HepG2 (cell line): Measurements from ENCODE around the gene PNN. TPM values are rescaled to one million over a fixed set of nuclear protein-coding genes. Genes with fewer than 3 reads are reported as not detected.

Experiments
- MIER3 ChIP-seq: IDR thresholded peaks from 2 replicates; pipeline ENCODE4 v1.6.1; 2016; ENCODE audit warnings: missing compliant biosample characterization, borderline replicate concordance
- NR2C2 ChIP-seq: sonication (generic); formaldehyde crosslinking; IDR thresholded peaks from 2 replicates; pipeline ENCODE4 v1.4.0; 2020; ENCODE audit warnings: missing genetic modification reagents, mild to moderate bottlenecking, moderate library complexity, borderline replicate concordance
- REXO4 ChIP-seq: sonication (generic); formaldehyde crosslinking; IDR thresholded peaks from 2 replicates; pipeline ENCODE4 v1.8.0; 2022; ENCODE audit warnings: missing genetic modification reagents, mild to moderate bottlenecking, borderline replicate concordance
- SNAPC4 ChIP-seq: sonication (generic); formaldehyde crosslinking; IDR thresholded peaks from 2 replicates; pipeline ENCODE4 v1.4.0; 2020; ENCODE audit warnings: mild to moderate bottlenecking, missing genetic modification reagents
- ZNF382 ChIP-seq: sonication (generic); formaldehyde crosslinking; IDR thresholded peaks from 2 replicates; pipeline ENCODE4 v1.5.0; 2020; ENCODE audit warnings: missing genetic modification reagents, mild to moderate bottlenecking, borderline replicate concordance
- ZNF552 ChIP-seq: sonication (generic); formaldehyde crosslinking; IDR thresholded peaks from 2 replicates; pipeline ENCODE4 v1.9.0; 2022; ENCODE audit warnings: missing genetic modification reagents, mild to moderate bottlenecking, borderline replicate concordance
- ZNF770 ChIP-seq: sonication (generic); formaldehyde crosslinking; IDR thresholded peaks from 2 replicates; pipeline ENCODE4 v1.5.0; 2020; ENCODE audit warnings: mild to moderate bottlenecking, missing genetic modification reagents
- ZNF879 ChIP-seq: sonication (generic); formaldehyde crosslinking; IDR thresholded peaks from 2 replicates; pipeline ENCODE4 v1.8.1; 2023; ENCODE audit warnings: missing genetic modification reagents
- polyA plus RNA-seq, 8 experiments: library from polyadenylated mRNA; depleted of rRNA in 3 of 8; stranded (reverse) in 7 of 8; unstranded in 1 of 8; fragments of >200 nt; fragmentation: Illumina TruSeq in 4 of 8; extraction: Trizol in 4 of 8; gene quantifications; 2 replicates each; pipeline versions ENCODE4 v1.2.1 to v1.2.3, GENCODE V29; 2011 to 2016; ENCODE audit warnings: low read depth in 4 of 8, missing spikeins in 1 of 8, mixed read lengths in 1 of 8; ENCODE audit not compliant: insufficient read depth in 1 of 8
- total RNA-seq, 5 experiments: library from RNA; depleted of rRNA; stranded (reverse); fragments of >200 nt; fragmentation: Illumina TruSeq; extraction: Trizol; gene quantifications; 2 replicates each; pipeline ENCODE4 v1.2.3, GENCODE V29; 2016; ENCODE audit warnings: low read depth in 1 of 5
- TF ChIP-seq, protein P1 (sequence below): sonication (generic); formaldehyde crosslinking; IDR thresholded peaks from 2 replicates; pipeline ENCODE4 v1.4.0; 2020; ENCODE audit warnings: missing genetic modification reagents, borderline replicate concordance
- TF ChIP-seq, protein P2 (sequence below): sonication (generic); formaldehyde crosslinking; IDR thresholded peaks from 2 replicates; pipeline ENCODE4 v1.4.0; 2020; ENCODE audit warnings: missing genetic modification reagents
- TF ChIP-seq, protein P3 (sequence below): IDR thresholded peaks from 2 replicates; pipeline ENCODE4 v1.6.1; 2016; ENCODE audit warnings: low read depth, control low read depth
- TF ChIP-seq, protein P4 (sequence below): sonication (generic); formaldehyde crosslinking; IDR thresholded peaks from 2 replicates; pipeline ENCODE4 v1.5.0; 2020; ENCODE audit warnings: missing genetic modification reagents

The PNN gene
- total and polyA plus RNA-seq, 2 of the 13 experiments (the other 11 are each of a cell fraction or from before 2014, with no cell fraction given), result 58.0 to 214 TPM

DNA sequence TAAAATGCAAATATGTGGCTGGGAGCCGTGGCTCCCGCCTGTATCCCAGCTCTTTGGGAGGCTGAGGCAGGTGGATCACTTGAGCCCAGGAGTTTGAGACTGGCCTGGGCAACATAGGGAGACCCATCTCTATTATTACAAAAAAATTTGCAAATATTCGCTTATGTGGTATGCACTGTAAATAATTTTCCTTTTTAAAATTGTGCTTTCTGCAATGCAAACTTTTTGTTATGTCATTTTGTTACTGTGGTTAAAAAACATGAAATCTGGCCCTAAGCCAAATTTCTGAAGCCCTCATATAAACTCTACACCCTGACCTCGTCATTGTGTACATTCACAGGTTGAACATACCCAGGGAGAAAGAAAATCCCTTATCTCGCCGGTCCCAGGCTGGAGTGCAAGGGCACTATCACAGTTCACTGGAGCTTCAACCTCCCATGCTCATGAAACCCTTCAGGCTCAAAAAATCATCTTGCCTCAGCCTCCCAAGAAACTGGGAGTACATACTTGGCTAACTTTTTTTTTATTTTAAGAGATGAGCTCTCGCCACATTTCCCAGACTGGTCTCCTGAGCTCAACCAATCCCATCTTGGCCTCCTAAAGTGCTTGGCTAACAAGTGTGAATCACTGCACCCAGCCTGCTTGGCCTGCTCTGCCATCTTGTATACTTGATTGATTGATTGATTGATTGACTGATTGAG lies 29.6 kb upstream of the PNN start (continued):
- 0 out of 2 replicates have a peak, but pooled peaks have one; percentile 83 for TF ChIP-seq SNAPC4 (CRISPR knock-in tag)
- peak; percentile 54; the same call in 1 of the 2 replicates for TF ChIP-seq ZNF552 (CRISPR knock-in tag)
- TF ChIP-seq, protein P1, sequence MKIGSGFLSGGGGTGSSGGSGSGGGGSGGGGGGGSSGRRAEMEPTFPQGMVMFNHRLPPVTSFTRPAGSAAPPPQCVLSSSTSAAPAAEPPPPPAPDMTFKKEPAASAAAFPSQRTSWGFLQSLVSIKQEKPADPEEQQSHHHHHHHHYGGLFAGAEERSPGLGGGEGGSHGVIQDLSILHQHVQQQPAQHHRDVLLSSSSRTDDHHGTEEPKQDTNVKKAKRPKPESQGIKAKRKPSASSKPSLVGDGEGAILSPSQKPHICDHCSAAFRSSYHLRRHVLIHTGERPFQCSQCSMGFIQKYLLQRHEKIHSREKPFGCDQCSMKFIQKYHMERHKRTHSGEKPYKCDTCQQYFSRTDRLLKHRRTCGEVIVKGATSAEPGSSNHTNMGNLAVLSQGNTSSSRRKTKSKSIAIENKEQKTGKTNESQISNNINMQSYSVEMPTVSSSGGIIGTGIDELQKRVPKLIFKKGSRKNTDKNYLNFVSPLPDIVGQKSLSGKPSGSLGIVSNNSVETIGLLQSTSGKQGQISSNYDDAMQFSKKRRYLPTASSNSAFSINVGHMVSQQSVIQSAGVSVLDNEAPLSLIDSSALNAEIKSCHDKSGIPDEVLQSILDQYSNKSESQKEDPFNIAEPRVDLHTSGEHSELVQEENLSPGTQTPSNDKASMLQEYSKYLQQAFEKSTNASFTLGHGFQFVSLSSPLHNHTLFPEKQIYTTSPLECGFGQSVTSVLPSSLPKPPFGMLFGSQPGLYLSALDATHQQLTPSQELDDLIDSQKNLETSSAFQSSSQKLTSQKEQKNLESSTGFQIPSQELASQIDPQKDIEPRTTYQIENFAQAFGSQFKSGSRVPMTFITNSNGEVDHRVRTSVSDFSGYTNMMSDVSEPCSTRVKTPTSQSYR, result 0 out of 2 replicates have a peak, but pooled peaks have one; percentile 9
- TF ChIP-seq, protein P2, sequence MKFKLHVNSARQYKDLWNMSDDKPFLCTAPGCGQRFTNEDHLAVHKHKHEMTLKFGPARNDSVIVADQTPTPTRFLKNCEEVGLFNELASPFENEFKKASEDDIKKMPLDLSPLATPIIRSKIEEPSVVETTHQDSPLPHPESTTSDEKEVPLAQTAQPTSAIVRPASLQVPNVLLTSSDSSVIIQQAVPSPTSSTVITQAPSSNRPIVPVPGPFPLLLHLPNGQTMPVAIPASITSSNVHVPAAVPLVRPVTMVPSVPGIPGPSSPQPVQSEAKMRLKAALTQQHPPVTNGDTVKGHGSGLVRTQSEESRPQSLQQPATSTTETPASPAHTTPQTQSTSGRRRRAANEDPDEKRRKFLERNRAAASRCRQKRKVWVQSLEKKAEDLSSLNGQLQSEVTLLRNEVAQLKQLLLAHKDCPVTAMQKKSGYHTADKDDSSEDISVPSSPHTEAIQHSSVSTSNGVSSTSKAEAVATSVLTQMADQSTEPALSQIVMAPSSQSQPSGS (CRISPR knock-in tag), result peak; percentile 91
- TF ChIP-seq ZNF770 (CRISPR knock-in tag), result peak; percentile 14; the same call in 1 of the 2 replicates
- TF ChIP-seq ZNF382 (CRISPR knock-in tag), result no peak
- TF ChIP-seq, protein P3, sequence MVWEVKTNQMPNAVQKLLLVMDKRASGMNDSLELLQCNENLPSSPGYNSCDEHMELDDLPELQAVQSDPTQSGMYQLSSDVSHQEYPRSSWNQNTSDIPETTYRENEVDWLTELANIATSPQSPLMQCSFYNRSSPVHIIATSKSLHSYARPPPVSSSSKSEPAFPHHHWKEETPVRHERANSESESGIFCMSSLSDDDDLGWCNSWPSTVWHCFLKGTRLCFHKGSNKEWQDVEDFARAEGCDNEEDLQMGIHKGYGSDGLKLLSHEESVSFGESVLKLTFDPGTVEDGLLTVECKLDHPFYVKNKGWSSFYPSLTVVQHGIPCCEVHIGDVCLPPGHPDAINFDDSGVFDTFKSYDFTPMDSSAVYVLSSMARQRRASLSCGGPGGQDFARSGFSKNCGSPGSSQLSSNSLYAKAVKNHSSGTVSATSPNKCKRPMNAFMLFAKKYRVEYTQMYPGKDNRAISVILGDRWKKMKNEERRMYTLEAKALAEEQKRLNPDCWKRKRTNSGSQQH (CRISPR knock-in tag), result peak; percentile 79; the same call in 1 of the 2 replicates
- TF ChIP-seq REXO4 (CRISPR knock-in tag), result no peak
- peak; percentile 77; the same call in 1 of the 2 replicates for TF ChIP-seq MIER3
- TF ChIP-seq, protein P4, sequence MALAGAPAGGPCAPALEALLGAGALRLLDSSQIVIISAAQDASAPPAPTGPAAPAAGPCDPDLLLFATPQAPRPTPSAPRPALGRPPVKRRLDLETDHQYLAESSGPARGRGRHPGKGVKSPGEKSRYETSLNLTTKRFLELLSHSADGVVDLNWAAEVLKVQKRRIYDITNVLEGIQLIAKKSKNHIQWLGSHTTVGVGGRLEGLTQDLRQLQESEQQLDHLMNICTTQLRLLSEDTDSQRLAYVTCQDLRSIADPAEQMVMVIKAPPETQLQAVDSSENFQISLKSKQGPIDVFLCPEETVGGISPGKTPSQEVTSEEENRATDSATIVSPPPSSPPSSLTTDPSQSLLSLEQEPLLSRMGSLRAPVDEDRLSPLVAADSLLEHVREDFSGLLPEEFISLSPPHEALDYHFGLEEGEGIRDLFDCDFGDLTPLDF (CRISPR knock-in tag), result peak; percentile 35; the same call in 1 of the 2 replicates
- 0 out of 2 replicates have a peak, but pooled peaks have one; percentile 30 for TF ChIP-seq ZNF879 (CRISPR knock-in tag)
- peak; percentile 71; the same call in 1 of the 2 replicates for TF ChIP-seq NR2C2 (CRISPR knock-in tag)
